Stimulated activated CD4-positive, alpha-beta T cell treated with anti-CD3 and anti-CD28 coated beads, TNF-alpha, amount 100 ng/mL, for 4 hours (primary cell): ENCODE measurements around the gene DTX2.
"Not testable (repeated sequence)": the region's sequence is repeated elsewhere in the genome, so short reads cannot be mapped to it uniquely, and the experiment has no call there.

Experiments used
- DNase-seq, 3 experiments: peaks; one replicate each; pipeline ENCODE4 v3.0.0-alpha.2; 2020; ENCODE audit warnings: low read depth in 3 of 3

DTX2 gene

DNA sequence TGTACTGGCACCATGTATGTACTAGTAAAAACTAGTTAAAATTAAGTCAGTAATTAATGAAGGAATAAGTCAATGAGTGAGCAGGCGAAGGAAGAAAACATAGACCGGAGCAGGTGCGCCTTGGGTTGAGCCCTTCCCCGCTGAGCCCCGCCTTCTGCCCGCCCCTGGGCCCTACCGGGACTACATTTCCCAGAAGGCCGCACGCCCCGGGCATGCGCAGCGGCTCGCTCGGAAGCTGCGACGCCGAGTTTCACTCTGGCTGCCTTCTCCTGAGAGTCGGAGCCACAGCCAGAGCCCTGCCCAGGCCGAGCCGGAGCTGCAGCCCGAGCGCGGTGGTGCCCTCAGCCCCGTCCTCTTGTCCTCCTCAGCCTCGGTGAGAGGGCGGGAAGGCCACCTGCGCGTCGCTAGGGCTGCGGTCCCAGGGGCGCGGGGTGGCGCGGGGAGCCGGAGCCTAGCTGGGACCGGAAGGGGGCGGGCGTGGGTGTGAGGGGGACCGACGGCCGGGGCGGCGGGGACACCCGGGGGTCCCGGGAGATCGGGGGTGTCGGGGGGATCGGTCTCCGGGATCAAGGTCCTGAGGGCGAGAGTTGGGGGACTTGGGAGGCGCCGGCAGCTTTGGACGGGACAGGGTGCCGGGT is at the start of gene DTX2:
Gene DTX2, plus strand, starts transcription at position 246 of the 638 bp plus-strand sequence. CDS start 18,801 bp downstream, outside the sequence.
- DNase-seq, result peak in 2 of 3 experiments; percentile 29 to 36

DNA sequence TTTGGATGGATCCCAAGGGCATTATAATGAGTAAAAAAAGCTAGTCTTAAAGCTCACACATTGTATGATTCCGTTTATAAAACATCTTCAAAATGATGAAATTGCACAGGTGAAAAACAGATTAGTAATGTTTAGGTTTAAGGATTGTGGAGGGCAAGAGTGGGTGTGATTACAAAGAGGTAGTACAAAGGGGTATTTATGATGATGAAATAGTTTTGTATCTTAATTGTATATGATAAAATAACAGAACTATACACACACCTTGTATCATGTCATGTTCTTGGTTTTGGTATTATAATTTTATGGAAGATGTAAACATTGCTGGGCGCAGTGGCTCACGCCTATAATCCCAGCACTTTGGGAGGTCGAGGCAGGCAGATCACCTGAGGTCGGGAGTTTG is 49.3 kb upstream of the DTX2 start:
- DNase-seq, result no peak

DNA sequence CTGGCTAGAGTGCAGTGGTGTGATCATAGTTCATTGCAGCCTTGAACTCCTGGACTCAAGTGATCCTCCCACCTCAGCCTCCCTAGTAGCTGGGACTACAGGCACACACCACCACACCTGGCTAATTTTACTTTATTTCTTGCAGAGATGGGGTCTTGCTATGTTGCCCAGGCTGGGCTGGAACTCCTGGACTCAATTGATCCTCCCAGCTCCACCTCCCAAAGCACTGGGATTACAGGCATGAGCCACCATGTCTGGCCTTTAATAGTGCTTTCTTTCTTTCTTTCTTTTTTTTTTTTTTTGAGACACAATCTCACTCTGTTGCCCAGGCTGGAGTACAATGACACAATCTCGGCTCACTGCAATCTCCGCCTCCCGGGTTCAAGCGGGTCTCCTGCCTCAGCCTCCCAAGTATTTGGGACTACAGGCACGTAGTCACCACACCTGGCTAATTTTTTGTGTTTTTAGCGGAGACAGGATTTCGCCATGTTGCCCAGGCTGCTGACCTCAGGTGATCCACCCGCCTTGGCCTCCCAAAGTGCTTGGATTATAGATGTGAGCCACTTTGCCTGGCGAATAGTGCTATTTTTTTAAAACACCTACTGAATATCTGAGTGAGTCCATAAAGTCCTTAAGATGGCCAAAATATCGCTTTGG is 43.7 kb upstream of the DTX2 start:
- DNase-seq, result not testable (repeated sequence)

DNA sequence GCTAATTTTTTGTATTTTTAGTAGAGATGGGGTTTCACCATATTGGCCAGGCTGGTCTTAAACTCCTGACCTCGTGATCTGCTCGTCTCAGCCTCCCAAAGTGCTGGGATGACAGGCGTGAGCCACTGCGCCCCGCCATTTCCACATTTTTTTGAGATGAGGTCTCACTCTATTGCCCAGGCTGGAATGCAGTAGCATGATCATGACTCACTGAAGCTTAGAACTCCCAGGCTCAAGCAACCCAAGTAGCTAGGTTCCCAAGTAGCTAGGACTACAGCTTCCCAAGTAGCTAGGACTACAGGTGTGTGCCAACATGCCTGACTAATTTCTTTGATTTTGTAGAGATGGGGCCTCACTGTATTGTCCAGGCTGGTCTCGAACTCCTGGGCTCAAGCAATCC is 40.4 kb upstream of the DTX2 start:
- DNase-seq, result not testable (repeated sequence)

DNA sequence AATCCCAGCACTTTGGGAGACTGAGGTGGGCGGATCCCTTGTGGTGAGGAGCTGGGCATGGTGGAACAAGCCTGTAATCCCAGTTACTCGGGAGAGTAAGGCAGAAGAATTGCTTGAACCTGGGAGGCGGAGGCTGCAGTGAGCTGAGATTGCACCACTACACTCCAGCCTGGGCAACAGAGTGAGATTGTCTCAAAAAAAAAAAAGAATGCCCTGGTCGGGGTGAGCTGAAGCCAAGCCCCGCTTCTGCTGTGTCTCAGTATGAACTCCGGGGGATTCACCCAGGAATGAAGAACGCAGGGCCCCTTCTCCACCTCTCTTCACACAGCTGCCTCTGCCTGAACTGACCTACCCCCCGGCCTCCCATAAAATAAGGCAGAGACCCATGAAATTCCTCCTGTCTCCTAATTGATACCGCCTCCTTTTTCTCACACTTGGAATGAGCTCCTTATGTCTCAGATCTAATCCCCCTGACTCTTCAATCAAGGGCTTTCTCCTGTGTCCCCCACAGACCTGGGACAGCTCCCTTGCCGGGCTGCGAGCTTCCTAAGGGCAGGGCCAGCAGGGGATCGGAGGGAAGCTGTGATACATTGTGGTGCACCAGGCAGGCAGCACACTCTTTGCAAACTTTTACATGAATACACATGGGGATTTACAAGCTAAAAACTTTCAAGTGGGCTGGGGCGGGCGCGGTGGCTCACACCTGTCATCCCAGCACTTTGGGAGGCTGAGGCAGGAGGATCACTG is 37.7 kb upstream of the DTX2 start:
- no peak for DNase-seq

DNA sequence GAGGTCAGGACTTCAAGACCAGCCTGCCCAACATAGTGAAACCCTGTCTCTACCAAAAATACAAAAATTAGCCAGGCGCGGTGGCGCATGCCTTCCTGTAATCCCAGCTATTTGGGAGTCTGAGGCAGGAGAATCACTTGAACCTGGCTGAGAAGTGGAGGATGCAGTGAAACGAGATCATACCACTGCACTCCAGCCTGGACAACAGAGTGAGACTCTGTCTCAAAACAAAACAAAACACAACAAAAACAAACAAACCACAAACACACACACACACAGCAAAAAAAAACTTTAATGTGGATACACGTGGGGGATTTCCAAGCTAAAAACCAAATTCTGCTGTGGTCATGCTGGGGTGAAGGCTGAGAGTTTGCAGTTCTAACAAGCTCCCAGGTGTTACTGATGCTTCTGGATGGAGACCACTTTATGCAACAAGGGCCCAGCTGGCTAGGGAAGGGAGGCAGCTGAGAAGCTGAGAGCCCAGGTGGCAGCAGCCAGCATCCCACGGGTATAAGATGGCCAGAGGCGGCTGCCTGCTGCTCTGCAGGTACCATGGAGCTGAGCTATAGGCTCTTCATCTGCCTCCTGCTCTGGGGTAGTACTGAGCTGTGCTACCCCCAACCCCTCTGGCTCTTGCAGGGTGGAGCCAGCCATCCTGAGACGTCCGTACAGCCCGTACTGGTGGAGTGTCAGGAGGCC is 36.9 kb upstream of the DTX2 start, which contains the start of gene ZP3:
Gene ZP3, plus strand, starts transcription at position 538 of the 699 bp plus-strand sequence. Its CDS starts 15 bp downstream, at position 553.
- DNase-seq, result no peak

DNA sequence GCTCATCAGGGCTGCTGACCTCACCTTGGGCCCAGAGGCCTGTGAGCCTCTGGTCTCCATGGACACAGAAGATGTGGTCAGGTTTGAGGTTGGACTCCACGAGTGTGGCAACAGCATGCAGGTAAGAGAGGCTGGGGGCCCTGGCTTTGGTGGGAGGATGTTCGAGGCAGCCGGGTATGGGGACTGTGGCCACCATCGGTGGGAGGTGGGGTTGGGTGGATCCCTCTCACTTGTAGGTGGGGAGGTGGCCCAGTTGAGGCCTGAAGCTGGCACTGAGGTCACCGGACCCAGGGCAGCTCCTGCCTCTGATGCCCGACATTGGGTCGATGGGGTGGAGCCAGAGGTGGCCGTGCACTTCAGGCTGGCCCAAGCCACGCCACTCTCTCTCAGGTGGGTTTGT is 36.4 kb upstream of the DTX2 start:
- no peak for DNase-seq

DNA sequence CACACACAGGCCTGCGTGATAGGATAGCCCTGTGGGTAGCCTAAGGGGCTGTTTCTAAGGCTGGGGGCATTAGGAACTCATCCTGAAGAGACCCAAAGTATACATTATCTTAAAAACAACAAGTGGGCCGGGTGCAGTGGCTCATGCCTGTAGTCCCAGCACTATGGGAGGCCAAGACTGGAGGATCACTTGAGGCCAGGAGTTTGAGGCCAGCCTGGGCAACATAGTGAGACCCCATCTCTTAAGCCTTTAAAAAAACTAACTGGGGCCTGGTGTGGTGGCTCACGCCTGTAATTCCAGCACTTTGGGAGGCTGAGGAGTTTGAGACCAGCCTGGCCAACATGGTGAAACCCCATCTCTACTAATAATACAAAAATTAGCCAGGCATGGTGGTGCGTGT is 36.0 kb upstream of the DTX2 start:
- not testable (repeated sequence) for DNase-seq

DNA sequence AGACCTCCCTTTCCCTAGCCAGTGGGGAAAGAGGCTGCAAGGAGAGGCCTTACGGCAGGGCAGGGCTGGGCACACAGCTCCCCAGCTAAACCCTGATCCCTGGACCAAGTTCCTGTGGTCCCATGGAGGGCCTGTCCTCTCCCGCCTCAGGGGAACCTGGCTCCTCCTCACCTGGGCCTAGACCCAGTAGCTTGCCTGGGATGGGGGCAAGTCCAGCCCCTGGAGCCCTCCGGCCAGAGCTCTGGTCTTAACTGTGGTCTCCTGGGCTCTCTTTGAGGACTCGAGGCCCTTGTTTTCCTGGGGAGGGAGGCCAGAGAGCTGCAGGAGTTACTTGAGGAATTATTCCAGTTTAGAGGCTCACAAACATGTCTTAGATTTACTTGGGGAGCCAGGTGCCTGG is 35.3 kb upstream of the DTX2 start:
- DNase-seq, result no peak

DNA sequence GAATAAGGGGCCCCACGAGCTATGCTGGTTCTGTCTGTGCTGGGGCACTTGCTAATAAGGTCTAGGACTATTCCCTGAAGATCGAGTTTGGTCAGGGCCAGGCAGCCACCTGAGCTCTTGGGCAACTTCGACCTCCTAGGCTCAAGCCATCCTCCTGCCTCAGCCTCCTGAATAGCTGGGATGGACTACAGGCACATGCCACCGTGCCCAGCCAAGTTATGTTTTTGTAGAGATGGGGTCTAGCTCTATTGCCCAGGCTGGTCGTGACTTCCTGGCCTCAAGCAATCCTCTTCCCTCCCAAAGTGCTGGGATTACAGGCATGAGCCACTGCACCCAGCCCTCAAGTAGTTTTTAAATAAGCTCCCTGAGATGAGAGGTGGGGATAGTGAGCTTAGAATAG is 33.9 kb upstream of the DTX2 start:
- no peak for DNase-seq

DNA sequence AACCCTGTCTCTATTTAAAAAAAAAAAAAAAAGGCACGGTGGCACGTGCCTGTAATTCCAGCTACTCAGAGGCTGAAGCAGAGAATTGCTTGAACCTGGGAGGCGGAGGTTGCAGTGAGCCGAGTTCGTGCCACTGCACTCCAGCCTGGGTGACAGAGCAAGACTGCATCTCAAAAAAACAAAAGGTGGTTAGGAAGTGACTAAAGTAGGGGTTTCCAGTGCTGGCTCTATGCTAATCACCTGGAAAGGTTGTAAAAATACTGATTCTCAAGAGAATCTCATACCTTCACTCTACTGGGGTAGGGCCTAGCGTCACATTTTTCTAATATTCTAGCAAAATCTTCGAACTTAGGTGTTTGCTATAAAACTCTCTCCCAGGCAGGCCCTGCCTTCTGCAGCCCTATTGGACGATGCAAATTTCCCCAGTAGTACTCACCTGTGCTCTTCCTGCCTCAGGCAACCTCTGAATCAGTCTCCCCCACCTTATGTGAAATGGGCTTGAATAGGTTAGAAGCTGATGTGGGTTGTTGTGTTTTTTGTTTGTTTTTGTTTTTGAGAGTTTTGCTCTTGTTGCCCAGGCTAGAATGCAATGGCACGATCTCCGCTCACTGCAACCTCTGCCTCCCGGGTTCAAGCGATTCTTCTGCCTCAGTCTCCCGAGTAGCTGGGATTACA is 33.2 kb upstream of the DTX2 start:
- no peak for DNase-seq

DNA sequence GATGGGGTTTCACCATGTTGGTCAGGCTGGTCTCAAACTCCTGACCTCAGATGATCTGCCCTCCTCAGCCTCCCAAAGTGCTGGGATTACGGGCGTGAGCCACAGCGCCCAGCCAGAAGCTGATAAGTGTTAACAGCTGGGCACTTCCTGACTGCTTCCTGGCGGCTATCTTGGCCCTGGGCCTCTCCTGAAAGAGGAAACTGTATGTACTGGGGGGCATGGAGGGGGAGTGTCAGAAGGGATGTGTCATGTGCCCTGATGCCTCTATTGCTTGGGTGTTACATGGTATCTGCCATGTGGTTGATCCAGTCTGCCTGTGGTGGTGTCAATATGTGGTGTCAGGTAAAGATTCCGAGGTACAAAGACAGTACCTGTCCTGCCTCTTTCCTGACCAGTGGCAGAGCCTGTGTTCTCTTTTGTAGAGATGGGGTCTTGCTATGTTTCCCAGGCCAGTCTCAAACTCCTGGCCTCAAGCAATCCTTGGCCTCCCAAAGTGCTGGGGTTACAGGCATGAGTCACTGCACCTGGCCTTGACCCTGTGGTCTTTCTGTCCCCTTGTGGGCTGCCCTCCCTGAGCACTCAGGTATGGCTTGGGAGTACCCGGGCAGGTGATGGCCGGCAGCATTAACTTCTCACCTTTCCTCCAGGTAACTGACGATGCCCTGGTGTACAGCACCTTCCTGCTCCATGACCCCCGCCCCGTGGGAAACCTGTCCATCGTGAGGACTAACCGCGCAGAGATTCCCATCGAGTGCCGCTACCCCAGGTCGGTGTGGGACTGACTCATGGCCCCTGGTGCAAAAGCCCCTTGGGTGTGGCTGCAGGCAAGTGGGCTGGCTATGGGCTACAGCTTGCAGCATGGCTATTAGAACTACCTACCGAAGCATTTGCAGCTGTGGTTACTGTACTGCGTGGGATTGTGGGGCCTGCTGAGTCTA is 32.4 kb upstream of the DTX2 start:
- DNase-seq, result no peak

DNA sequence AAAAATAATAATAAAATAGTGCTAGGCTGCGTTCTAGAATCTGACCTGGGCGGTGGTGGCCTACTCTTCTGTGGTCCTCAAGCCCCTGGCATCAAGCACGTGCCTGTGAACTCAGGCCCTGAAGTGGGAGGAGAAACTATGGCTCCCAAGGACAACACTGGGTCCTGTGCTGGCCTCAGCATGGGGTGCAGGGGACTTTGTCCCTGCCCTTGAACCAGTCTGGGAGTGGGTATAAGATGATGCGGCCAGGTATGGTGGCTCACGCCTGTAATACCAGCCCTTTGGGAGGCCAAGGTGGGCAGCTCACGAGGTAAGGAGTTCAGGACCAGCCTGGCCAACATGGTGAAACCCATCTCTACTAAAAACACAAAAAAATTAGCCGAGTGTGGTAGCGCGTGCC is 31.3 kb upstream of the DTX2 start:
- no peak for DNase-seq

DNA sequence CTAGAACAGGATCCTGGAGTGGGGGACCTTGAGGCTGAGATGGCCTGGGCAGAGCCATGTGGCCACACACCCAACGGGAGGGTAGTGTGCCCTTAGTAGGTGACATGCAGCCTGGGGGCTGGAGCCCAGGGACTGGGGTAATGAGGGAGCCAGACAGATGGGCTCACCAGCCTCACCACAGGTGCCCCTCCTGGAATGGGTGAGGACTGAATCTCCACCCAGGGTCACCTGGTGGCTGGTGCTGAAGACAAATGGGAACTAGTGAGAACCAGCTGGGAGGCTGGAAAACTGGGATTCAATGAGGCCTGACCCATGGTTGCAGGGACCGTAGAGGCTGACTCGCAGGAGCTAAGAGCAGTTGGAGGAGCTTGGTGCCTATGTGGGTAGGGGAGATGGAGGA is 30.7 kb upstream of the DTX2 start:
- no peak for DNase-seq

DNA sequence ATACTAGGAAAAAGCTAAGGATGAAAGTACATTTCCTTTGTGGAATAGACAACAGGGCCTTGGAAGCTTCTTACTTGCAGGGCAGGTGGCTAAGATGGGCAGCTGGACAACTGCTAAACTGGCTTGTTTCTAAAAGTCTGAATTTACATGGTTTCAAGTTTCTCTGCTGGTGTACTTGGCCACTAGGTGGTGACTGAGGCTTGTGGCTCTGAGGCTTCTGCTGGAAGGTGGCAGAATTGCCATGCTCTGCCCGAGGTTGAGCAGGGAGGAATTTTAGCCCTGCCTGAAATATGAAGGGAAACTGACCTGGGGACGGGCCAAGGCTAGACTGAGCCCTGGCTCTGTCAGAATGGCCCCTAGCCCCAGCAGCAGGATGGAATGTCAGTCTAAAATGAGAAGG is 23.6 kb upstream of the DTX2 start:
- peak in 2 of 3 experiments; percentile 25 to 36 for DNase-seq

DNA sequence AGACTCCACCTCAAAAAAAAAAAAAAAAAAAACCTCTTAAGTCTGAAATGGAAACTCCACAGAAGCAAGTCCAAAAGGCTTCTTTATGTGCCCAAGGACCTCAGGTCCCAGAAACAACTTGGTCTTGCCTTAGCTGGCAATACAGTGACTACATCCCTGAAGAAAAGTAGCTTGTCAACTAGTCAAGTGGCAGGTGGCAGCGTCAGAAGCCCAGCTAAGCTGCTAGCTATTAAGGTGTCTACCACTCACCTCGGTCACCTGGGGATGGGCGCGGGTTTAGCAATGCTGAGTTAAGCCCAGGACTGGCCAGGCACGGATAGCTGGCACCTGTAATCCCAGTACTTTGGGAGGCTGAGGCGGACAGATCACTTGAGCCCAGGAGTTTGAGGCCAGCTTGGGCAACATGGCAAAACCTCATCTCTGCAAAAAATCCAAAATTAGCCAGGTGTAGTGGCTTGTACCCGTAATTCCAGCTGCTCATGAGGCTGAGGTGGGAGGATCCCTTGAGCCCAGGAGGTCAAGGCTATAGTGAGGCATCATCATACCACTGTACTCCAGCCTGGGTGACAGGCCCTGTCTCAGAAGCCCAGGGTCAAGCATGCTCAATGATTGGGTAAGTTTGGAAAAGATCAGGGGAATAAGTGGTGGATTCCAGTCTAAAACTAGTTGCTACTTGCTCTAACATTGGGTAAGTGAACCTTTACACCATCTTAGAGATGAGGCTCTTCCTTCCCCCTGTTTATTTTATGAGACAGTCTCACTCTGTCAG is 22.2 kb upstream of the DTX2 start:
- not testable (repeated sequence) for DNase-seq

DNA sequence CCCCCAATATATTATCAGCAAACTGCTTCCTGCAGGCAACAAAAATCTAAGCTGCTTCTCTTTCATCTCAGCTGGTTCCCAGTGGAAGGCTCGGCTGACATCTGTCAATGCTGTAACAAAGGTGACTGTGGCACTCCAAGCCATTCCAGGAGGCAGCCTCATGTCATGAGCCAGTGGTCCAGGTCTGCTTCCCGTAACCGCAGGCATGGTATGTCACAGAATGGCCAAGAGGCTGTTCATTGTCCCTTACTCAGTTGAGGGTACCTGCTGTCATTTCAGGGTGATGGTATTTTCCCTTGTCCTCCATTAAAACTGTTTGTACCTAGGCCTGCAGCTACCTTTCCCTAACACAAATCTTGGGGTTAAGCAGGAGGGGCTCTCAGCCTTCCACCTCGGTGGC is 21.1 kb upstream of the DTX2 start:
- not testable (repeated sequence) for DNase-seq

DNA sequence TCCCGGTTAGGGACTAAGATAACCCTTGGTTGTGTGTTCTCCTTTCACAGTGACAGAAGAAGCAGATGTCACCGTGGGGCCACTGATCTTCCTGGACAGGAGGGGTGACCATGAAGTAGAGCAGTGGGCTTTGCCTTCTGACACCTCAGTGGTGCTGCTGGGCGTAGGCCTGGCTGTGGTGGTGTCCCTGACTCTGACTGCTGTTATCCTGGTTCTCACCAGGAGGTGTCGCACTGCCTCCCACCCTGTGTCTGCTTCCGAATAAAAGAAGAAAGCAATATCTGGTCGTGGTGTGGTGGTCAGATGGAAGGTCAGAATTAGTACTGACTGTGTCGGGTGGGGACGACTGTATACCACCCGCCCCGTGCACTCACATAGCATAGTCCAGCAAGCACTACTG is 19.7 kb upstream of the DTX2 start:
- not testable (repeated sequence) for DNase-seq

DNA sequence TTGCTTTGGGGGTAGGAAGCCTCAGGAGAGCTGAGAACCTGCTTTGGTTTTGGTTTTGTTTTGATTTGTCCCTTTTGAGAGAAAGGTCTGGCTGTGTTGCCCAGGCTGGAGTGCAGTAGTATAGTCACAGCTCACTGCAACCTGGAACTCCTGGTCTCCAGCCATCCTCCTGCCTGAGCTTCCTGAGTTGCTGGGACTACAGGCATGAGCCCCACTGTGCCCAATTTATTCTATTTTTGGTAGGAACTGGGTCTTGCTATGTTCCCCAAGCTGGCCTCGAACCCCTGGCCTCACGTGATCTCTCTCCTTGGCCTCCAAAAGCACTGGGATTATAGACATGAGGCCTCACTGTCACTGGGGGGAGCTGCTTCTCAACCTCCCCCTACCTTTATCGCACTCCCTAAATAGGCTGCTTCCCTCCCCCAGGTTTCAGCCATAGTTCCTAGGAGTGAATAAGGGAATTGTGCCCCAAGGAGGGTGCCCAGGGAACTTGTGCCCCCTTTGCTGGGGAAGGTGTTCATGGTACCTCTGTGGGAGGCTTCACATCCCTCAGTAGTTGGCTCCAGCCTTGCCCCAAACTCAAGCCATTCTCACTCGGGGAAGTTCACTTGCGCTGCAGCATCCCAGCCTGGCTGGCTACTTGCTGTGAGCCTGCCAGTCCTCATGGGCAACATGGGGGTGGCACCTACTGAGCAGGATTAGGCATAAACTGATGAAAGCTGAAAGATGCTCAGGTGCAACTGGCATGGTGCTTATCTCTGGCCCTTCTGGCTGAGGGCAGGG is 18.7 kb upstream of the DTX2 start:
- DNase-seq, result not testable (repeated sequence)
